ENCODE data around the gene LIMK1.

LIMK1 gene

DNA sequence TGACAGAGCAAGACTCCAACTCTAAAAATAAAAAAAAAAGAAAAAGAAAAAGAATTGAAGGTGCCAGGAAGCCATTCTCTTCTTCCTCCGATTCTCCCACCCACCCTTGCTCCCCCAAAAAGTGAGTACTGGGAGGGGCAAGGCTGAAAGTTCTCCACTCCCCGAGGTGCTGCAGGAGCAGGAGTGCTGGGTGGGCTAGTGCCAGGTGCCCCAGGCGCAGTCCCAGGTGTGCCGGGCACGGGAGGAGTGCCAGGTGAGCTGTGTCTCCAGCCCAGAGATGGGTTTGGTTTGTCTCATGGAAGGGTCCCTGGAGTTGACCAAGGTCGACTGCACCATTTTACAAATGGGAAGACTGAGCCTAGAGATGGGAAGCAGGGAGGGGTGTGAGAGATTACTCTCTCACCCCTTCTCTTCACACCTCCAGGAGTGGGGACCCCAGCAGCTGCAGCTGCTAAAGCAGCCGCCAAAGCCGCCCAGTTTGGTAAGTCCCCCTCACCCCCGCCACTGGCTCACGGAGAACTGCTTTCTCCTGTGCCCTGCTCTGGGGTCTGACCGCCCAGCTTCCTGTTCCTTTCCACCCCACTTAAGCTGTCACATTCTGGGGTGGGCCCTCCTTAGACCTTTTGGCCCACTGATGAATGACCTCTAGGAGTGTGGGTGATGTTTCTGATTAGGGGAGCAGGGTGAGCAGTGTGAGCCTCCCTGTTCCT is 26.2 kb upstream of the LIMK1 start:
- DNase-seq (ENCODE audit: low read depth, low spot score), result no peak
- no CpG with 5 or more reads among the region's 11 CpGs for WGBS (ENCODE audit: insufficient coverage, insufficient read length)
- Histone ChIP-seq H3K27ac (ENCODE audit: low read length) (no peak overlapping the region), H3K36me3 (ENCODE audit: control insufficient read depth, insufficient read depth, low read length) (no peaks in the 10 kb centered on the region), H3K27me3 (ENCODE audit: control insufficient read depth, insufficient read depth, low read length) (no peaks in the 10 kb centered on the region), H3K9me3 (ENCODE audit: control insufficient read depth, insufficient read depth, low read length) (no peaks in the 10 kb centered on the region), H3K4me3 (ENCODE audit: low read length) (no peak overlapping the region), H3K4me1 (ENCODE audit: control insufficient read depth, insufficient read depth, low read length) (no peaks in the 10 kb centered on the region)

DNA sequence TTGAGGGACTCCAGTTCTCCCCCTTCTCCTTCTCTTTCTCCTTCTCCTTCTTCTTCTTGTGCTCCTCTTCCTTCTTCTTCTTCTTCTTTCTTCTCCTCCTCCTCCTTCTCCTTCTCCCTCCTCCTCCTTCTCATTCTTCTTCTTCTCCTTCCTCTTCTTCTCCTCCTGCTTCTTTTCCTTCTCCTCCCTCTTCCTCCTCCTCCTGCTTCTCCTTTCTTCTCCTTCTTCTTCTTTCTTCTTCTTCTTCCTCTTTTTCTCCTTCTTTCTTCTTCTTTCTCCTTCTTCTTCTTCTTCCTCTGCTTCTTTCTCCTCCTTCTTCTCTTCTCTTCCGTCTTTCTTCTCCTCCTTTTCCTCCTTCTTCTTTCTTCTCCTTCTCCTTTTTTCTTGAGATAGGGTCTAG is 25.6 kb upstream of the LIMK1 start:
- DNase-seq (ENCODE audit: low read depth, low spot score), result no peak

DNA sequence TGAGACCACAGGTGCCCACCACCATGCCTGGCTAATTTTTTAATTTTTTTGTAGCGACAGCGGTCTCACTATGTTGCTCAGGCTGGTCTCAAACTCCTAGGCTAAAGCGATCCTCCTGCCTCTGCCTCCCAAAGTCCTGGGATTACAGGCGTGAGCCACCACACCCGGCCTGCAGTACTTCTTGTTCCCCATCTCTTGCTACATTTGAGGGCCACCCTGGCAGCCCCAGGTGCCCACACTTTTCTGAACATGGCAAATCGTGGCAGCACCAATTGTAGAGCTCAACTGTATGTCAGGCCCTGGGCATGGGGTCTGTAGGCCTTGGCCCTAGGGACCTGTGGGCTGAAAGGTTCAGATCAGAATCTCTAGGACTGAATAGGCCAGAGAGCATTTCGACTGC is 25.1 kb upstream of the LIMK1 start:
- no peak for DNase-seq (ENCODE audit: low read depth, low spot score)
- H3K4me1 ChIP-seq (ENCODE audit: control insufficient read depth, insufficient read depth, low read length), result no peaks in the 10 kb centered on the region
- WGBS (ENCODE audit: insufficient coverage, insufficient read length), result no CpG with 5 or more reads among the region's 7 CpGs

More for the DNA sequence above, 25.6 kb upstream of the LIMK1 start:
- Histone ChIP-seq H3K27ac (ENCODE audit: low read length) (no peak overlapping the region), H3K27me3 (ENCODE audit: control insufficient read depth, insufficient read depth, low read length) (no peaks in the 10 kb centered on the region), H3K9me3 (ENCODE audit: control insufficient read depth, insufficient read depth, low read length) (no peaks in the 10 kb centered on the region), H3K36me3 (ENCODE audit: control insufficient read depth, insufficient read depth, low read length) (no peaks in the 10 kb centered on the region), H3K4me1 (ENCODE audit: control insufficient read depth, insufficient read depth, low read length) (no peaks in the 10 kb centered on the region), H3K4me3 (ENCODE audit: low read length) (no peak overlapping the region)
- no CpG with 5 or more reads among the region's 1 CpG for WGBS (ENCODE audit: insufficient coverage, insufficient read length)

DNA sequence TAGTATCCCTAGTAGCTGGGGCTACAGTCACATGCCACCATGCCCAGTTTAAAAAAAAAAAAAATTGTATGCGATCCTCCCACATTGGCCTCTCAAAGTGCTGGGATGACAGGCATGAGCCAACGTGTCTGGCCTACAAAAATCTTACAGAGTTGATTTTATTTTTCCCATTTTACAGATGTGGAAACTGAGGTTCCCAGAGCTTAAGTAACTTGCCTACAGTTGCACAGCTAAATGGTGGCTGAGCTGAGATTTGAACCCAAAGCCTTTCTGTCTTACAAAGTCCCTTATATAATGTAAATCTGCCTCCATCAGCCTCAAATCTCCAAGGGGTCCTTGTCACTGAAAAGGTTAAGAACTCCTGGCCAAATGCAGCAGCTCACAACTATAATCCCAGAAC is 24.6 kb upstream of the LIMK1 start:
- Histone ChIP-seq H3K4me1 (ENCODE audit: control insufficient read depth, insufficient read depth, low read length) (no peaks in the 10 kb centered on the region), H3K9me3 (ENCODE audit: control insufficient read depth, insufficient read depth, low read length) (no peaks in the 10 kb centered on the region), H3K27ac (ENCODE audit: low read length) (no peak overlapping the region), H3K4me3 (ENCODE audit: low read length) (no peak overlapping the region), H3K36me3 (ENCODE audit: control insufficient read depth, insufficient read depth, low read length) (no peaks in the 10 kb centered on the region), H3K27me3 (ENCODE audit: control insufficient read depth, insufficient read depth, low read length) (no peaks in the 10 kb centered on the region)
- WGBS (ENCODE audit: insufficient coverage, insufficient read length), result no CpG with 5 or more reads among the region's 2 CpGs
- no peak for DNase-seq (ENCODE audit: low read depth, low spot score)

More for the DNA sequence above, 25.1 kb upstream of the LIMK1 start:
- Histone ChIP-seq H3K4me3 (ENCODE audit: low read length) (no peak overlapping the region), H3K27ac (ENCODE audit: low read length) (no peak overlapping the region), H3K9me3 (ENCODE audit: control insufficient read depth, insufficient read depth, low read length) (no peaks in the 10 kb centered on the region), H3K27me3 (ENCODE audit: control insufficient read depth, insufficient read depth, low read length) (no peaks in the 10 kb centered on the region), H3K36me3 (ENCODE audit: control insufficient read depth, insufficient read depth, low read length) (no peaks in the 10 kb centered on the region)

DNA sequence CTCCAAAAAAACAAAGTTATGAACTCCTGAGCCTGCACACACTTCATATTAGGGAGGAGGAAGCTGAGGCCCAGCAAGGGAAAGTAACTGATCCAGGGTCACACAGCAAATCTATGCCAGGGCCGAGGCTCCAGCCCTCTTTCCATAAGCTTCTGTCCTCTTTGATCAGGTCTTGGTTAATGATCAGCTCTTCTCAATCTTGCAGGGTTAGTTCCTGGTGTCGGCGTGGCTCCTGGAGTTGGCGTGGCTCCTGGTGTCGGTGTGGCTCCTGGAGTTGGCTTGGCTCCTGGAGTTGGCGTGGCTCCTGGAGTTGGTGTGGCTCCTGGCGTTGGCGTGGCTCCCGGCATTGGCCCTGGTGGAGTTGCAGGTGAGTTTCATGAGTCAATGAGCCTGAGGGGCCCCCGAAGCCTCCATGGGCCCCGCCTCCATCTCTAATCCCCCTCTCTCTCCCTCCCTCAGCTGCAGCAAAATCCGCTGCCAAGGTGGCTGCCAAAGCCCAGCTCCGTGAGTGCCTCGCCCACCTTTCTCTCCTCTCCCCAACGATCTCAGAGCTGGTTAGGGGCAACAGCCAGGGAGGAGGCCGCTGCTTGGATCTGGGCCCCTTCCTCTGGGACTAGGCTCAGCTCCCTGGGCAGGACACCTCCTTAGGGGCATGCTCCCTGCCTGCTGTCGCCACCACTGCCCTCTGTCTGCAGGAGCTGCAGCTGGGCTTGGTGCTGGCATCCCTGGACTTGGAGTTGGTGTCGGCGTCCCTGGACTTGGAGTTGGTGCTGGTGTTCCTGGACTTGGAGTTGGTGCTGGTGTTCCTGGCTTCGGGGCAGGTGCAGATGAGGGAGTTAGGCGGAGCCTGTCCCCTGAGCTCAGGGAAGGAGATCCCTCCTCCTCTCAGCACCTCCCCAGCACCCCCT is 23.7 kb upstream of the LIMK1 start:
- no peaks in the 10 kb centered on the region for H3K27me3 ChIP-seq (ENCODE audit: control insufficient read depth, insufficient read depth, low read length)
- no peak for DNase-seq (ENCODE audit: low read depth, low spot score)
- H3K36me3 ChIP-seq (ENCODE audit: control insufficient read depth, insufficient read depth, low read length), result no peaks in the 10 kb centered on the region
- no peaks in the 10 kb centered on the region for H3K9me3 ChIP-seq (ENCODE audit: control insufficient read depth, insufficient read depth, low read length)
- peak overlapping the region; percentile 5; the same call in 1 of the 2 replicates for H3K4me3 ChIP-seq (ENCODE audit: low read length)
- H3K4me1 ChIP-seq (ENCODE audit: control insufficient read depth, insufficient read depth, low read length), result no peaks in the 10 kb centered on the region
- H3K27ac ChIP-seq (ENCODE audit: low read length), result no peak overlapping the region
- no CpG with 5 or more reads among the region's 21 CpGs for WGBS (ENCODE audit: insufficient coverage, insufficient read length)

DNA sequence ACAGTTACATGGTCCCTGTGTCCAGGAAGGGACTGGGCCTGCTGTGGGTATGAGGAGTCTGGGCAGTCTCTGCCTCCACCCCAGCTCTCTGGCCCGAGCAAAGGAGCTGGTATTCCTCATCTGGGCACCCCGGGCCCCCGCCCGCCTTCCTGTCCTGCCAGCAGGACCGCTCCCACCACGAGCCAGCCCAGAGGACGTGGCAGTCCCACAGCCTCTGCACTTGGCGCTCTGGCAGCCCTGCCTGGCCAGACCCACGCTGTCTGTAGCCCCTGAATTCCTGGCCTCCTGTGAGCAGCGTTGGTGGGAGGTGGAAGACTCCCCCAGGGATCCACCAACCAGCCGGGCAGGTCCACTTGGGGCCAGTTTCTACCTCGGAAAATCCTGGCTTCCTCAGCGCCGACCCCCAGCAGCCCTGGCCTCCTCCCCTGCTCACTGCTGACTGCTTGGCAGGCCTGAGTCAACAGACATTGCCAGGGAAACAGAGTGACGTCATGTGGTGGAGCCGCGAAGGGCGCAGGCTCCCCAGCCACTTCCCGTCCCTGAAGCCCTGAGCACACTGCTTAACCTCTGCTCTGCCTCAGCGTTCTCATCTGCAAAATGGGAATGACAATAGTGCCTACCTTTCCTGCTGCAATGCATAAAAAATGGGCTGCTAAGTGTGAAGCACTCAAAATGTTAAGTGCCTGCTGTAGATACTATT is 21.6 kb upstream of the LIMK1 start:
- H3K27ac ChIP-seq (ENCODE audit: low read length), result no peak overlapping the region
- H3K9me3 ChIP-seq (ENCODE audit: control insufficient read depth, insufficient read depth, low read length), result no peaks in the 10 kb centered on the region
- no peaks in the 10 kb centered on the region for H3K36me3 ChIP-seq (ENCODE audit: control insufficient read depth, insufficient read depth, low read length)
- peaks cover 6% of the 10 kb centered on the region for H3K4me1 ChIP-seq (ENCODE audit: control insufficient read depth, insufficient read depth, low read length)
- H3K4me3 ChIP-seq (ENCODE audit: low read length), result no peak overlapping the region; the same call in 1 of the 2 replicates
- no peaks in the 10 kb centered on the region for H3K27me3 ChIP-seq (ENCODE audit: control insufficient read depth, insufficient read depth, low read length)
- no peak for DNase-seq (ENCODE audit: low read depth, low spot score)
- WGBS (ENCODE audit: insufficient coverage, insufficient read length), result no CpG with 5 or more reads among the region's 20 CpGs

DNA sequence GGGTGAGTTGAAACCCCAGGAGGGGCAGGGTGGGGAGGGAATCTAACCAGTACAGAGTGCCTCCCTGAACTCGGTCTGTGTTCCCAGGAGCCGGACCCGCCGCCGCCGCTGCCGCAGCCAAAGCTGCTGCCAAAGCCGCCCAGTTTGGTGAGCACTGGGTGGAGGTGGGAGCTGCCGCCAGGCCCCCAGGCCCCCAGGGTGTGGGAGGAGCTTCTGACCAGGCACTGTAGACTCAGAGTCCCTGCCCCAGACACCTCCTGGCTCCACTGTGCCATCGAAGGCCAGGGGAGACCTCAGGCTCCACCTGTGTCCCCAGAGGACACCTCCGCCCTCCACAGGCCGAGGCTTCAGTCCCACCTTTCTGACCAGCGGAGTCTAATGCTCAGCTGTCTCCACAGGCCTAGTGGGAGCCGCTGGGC is 20.4 kb upstream of the LIMK1 start:
- Histone ChIP-seq H3K4me3 (ENCODE audit: low read length) (no peak overlapping the region), H3K36me3 (ENCODE audit: control insufficient read depth, insufficient read depth, low read length) (no peaks in the 10 kb centered on the region), H3K27ac (ENCODE audit: low read length) (no peak overlapping the region), H3K9me3 (ENCODE audit: control insufficient read depth, insufficient read depth, low read length) (no peaks in the 10 kb centered on the region), H3K27me3 (ENCODE audit: control insufficient read depth, insufficient read depth, low read length) (no peaks in the 10 kb centered on the region), H3K4me1 (ENCODE audit: control insufficient read depth, insufficient read depth, low read length) (peaks cover 6% of the 10 kb centered on the region)
- no peak for DNase-seq (ENCODE audit: low read depth, low spot score)
- WGBS (ENCODE audit: insufficient coverage, insufficient read length), result no CpG with 5 or more reads among the region's 14 CpGs

DNA sequence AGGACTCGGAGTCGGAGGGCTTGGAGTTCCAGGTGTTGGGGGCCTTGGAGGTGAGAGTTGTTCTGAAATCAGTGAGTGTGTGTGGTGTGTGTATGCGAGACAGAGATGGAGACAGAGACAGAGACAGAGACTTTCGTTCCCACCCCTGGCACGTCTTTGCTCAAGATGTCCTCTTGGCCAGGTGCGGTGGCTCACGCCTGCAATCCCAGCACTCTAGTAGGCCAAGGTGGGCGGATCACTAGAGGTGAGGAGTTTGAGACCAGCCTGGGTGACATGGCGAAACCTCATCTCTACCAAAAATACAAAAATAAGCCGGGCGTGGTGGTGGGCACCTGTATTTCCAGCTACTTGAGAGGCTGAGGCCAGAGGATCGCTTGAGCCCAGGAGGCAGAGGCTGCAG is 20.0 kb upstream of the LIMK1 start:
- Histone ChIP-seq H3K36me3 (ENCODE audit: control insufficient read depth, insufficient read depth, low read length) (no peaks in the 10 kb centered on the region), H3K4me3 (ENCODE audit: low read length) (no peak overlapping the region), H3K4me1 (ENCODE audit: control insufficient read depth, insufficient read depth, low read length) (peaks cover 6% of the 10 kb centered on the region), H3K27ac (ENCODE audit: low read length) (no peak overlapping the region), H3K9me3 (ENCODE audit: control insufficient read depth, insufficient read depth, low read length) (no peaks in the 10 kb centered on the region), H3K27me3 (ENCODE audit: control insufficient read depth, insufficient read depth, low read length) (no peaks in the 10 kb centered on the region)
- no peak for DNase-seq (ENCODE audit: low read depth, low spot score)
- WGBS (ENCODE audit: insufficient coverage, insufficient read length), result no CpG with 5 or more reads among the region's 12 CpGs

DNA sequence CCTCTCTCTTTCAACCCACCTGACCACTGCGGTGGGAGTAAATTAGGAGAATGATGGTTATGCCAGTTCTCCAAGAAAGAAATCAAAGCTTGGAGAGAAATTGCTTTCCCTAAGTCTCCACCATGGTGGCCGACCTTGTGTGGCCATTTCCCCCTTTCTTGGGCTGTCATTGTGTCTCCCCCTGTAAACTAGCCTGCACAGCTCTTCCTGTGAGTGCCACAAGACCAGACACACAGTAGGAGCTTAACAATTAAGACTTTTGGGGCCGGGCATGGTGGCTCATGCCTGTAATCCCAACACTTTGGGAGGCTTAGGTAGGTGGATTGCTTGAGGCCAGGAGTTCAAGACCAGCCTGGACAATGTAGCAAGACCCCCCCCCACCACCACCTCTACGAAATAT is 18.9 kb upstream of the LIMK1 start:
- H3K27ac ChIP-seq (ENCODE audit: low read length), result no peak overlapping the region
- no peaks in the 10 kb centered on the region for H3K36me3 ChIP-seq (ENCODE audit: control insufficient read depth, insufficient read depth, low read length)
- peaks cover 6% of the 10 kb centered on the region for H3K4me1 ChIP-seq (ENCODE audit: control insufficient read depth, insufficient read depth, low read length)
- WGBS (ENCODE audit: insufficient coverage, insufficient read length), result no CpG with 5 or more reads among the region's 4 CpGs
- H3K4me3 ChIP-seq (ENCODE audit: low read length), result no peak overlapping the region
- no peaks in the 10 kb centered on the region for H3K9me3 ChIP-seq (ENCODE audit: control insufficient read depth, insufficient read depth, low read length)
- no peak for DNase-seq (ENCODE audit: low read depth, low spot score)
- H3K27me3 ChIP-seq (ENCODE audit: control insufficient read depth, insufficient read depth, low read length), result no peaks in the 10 kb centered on the region

DNA sequence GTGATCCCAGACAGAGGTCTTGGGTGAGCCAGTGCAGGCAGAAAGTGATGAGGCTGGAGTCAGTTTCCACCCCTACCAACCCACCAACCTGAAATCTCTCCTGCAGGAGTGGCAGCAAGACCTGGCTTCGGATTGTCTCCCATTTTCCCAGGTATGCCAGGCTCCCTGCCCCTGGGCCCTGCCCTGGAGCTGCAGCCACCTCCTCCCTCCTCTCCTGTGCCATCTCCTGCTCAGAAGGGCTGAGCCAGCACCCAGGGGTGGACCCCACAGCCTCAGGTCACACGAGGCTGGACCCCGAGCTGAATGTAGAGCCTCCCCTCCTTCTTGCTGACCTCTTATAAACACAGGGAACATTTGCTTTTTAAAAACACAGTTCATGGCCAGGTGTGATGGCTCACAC is 17.0 kb upstream of the LIMK1 start:
- no peak overlapping the region for H3K27ac ChIP-seq (ENCODE audit: low read length)
- no CpG with 5 or more reads among the region's 3 CpGs for WGBS (ENCODE audit: insufficient coverage, insufficient read length)

More for the DNA sequence above, 17.0 kb upstream of the LIMK1 start:
- H3K4me1 ChIP-seq (ENCODE audit: control insufficient read depth, insufficient read depth, low read length), result peaks cover 6% of the 10 kb centered on the region
- no peaks in the 10 kb centered on the region for H3K27me3 ChIP-seq (ENCODE audit: control insufficient read depth, insufficient read depth, low read length)
- H3K36me3 ChIP-seq (ENCODE audit: control insufficient read depth, insufficient read depth, low read length), result no peaks in the 10 kb centered on the region
- no peak for DNase-seq (ENCODE audit: low read depth, low spot score)
- H3K4me3 ChIP-seq (ENCODE audit: low read length), result no peak overlapping the region
- no peaks in the 10 kb centered on the region for H3K9me3 ChIP-seq (ENCODE audit: control insufficient read depth, insufficient read depth, low read length)

All from iPS DF 6.9 (cell line).